Cerebellar cortex (tissue), 1 donor: ENCODE data around the gene CHRFAM7A.
"Not testable (repeated sequence)": the region's sequence is repeated elsewhere in the genome, so short reads cannot be mapped to it uniquely, and the experiment has no call there.

Experiments used
- DNase-seq: peaks from one replicate; pipeline ENCODE4 v3.0.0-alpha.2; 2015; ENCODE audit warnings: low spot score

CHRFAM7A gene

GRCh38 chr15:30392766-30393663 lies at the start of gene CHRFAM7A:
Gene CHRFAM7A, minus strand, starts transcription at chr15:30393540. Its CDS starts 10,189 bp downstream, at chr15:30383351.
- not testable (repeated sequence) for DNase-seq

DNA sequence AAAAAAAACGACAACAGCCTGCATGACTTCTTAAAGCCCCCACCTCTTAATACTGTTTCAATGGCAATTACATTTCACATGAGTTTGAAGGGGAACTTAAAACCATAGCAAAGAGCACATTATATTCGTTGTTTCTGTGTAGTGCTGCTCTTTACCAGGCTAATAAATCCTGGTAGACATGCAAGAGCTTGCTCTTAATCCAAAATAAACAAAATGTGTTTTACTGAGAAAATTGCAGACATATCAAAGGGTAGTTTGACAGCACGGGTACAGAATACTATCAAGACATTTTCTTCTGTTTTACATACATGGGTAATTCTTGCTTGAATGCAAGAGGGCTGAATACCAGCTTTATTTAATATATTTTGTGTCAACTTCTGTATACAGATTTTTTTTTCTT lies 45.0 kb upstream of the CHRFAM7A start:
- not testable (repeated sequence) for DNase-seq

GRCh38 chr15:30435878-30436277 lies 42.5 kb upstream of the CHRFAM7A start:
- not testable (repeated sequence) for DNase-seq

DNA sequence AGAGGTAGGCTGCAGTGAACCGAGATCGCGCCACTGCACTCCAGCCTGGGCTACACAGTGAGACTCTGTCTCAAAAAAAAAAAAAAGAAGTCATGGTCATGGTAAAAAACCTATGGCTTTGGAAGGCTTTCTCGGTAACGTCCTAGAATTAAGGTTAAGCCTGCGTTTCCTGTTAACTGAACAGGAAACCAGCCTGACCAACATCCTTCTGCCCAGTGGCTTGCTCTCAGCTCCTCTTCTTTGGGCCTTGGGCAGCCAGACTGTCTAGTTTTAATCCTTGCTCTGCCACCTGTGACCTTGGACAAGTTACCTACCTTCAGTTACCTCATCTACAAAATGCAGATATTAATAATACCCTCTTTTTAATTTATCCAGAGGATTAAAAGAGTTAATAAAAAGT lies 27.4 kb upstream of the CHRFAM7A start:
- not testable (repeated sequence) for DNase-seq

DNA sequence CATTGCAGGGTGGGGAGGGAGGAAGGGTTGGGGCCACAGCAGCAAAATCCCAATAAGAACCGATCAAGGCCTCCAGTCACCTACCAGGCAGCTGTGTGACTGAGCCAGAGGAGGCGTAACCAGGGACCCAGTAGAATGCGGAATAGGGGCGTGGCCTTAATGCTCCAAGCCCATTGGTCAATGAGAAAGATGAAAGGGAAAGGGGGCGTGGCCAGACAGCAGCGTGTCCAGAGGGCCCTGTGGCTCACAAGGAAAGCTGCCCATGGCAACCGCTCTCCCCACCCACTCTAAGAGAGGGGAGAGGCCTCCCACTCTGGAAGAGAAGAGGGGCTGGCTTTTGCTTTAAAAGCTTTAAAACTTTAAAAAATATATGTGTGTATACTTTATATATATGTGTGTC lies 20.8 kb upstream of the CHRFAM7A start, which contains the start of gene GOLGA8R:
Gene GOLGA8R (minus strand): TSS at position 101 of the 400 bp plus-strand sequence. CDS start 98 bp downstream, at position 3.
- DNase-seq: not testable (repeated sequence)

DNA sequence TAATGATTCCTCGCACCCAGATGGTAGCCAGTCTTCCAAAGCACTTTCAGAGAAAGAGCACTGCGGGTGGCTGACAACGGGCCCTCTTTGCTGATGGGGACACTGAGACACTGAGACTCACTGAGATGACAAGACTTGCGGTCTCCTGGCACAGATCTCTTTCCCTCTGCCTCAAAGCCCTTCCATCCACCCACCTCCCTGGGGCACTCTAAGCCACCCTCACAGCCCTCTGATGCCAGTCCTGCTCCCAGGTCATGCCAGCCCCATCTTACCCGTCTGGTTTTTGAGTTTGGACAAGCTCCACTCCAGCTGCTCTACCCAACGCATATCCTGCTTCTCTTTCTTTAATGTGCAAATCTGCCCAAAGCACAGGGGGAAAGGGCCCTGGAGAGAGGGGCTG lies 14.3 kb upstream of the CHRFAM7A start:
- DNase-seq: not testable (repeated sequence)

DNA sequence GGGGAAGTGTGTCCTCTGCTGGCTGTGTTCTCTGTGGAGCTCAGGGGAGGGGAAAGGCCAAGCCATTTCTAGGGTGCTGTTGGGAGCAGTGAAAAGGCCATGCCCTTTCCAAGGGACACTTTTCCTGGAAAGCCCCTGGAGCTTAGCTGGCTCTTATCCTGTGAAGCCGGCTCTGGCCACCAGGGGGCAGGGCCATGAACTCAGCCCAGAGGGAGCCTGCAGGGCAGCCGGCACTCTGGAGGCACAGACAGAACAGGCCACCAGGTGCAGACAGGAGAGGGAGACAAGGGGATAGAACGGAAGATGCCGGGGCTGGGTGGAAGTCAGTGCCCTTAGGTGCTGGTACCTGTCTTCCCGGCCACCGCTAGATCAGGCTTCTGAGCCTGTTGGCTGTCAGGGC lies 5.6 kb upstream of the CHRFAM7A start:
- not testable (repeated sequence) for DNase-seq

DNA sequence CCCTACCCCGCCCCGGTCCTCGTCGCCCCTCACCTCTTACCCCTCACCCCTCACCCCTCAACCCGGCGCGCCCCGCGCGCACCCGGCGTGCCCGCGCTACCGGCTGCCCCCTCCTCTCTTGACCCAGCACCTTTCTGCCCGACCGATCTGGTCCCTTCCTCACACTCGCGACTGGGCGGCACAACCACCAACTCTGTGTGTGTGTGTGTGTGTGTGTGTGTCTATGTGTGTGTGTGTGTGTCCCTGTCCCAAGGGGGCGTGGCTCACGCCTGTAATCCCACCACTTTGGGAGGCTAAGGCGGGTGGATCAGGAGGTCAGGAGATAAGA lies 288 bp upstream of the CHRFAM7A start:
- DNase-seq: not testable (repeated sequence)

DNA sequence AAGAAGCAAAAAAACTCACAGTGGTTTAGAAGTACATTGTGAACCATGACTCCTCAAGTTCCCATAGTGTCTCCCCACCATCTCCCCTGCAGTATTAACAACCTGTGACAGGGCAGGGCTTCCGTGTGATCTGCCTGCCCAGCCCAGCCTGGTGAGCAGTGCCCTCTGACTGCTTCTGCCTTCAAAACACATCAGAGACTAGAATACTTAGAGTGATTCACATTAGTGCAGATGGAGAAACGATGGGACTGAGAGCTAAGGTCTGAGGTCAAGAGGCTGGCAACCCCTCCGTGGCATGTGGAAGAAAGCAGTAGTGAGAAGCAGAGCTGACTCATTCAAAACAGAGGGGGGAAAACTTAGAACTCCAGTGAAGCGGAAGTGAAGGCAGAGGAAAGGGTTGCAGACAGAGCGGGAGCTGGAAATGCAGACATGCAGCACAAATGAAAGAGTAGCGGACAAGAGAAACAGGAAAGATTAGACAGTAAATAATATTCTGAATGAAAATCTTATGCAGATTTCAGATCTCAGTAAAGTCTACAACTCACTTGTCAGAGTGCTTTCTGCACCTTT lies 6.9 kb downstream of the CHRFAM7A start:
- not testable (repeated sequence) for DNase-seq

DNA sequence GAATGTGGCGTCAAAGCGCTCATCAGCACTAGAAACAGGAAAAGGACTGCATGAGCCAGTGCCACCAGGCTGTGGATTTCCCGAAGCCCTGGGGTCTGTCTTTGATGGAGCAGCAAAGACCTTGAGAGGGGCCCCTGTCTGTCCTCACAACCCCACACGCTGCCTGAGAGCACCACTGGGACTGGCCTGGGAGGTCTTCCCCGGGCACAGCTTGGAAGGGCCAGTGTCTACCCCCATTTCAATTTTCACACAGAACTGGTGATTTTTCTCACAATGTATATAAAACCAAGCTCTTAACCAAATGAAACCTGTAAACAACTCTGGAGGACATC lies 16.3 kb downstream of the CHRFAM7A start:
- not testable (repeated sequence) for DNase-seq

- DNase-seq: not testable (repeated sequence)
Observed at GRCh38 chr15:30376375-30377081, 16.8 kb downstream of the CHRFAM7A start.

DNA sequence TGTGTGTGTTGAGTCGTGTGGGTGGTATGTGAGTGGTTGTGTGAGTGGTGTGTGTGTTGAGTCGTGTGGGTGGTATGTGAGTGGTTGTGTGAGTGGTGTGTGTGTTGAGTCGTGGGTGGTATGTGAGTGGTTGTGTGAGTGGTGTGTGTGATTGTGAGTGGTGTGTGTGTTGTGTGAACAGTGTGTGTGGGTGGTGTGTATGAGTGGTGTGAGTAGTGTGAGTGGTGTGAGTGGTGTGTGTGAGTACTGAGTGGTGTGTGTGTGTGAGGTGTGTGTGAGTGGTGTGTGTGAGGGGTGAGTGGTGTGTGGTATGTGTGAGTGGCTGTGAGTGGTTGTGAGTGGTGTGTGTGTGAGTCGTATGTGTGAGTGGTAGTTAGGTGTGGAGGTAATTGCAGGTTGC lies 17.5 kb downstream of the CHRFAM7A start:
- not testable (repeated sequence) for DNase-seq

- not testable (repeated sequence) for DNase-seq
Observed at GRCh38 chr15:30374862-30375261, 18.5 kb downstream of the CHRFAM7A start.

- not testable (repeated sequence) for DNase-seq
Observed at GRCh38 chr15:30368271-30368670, 25.1 kb downstream of the CHRFAM7A start.

DNA sequence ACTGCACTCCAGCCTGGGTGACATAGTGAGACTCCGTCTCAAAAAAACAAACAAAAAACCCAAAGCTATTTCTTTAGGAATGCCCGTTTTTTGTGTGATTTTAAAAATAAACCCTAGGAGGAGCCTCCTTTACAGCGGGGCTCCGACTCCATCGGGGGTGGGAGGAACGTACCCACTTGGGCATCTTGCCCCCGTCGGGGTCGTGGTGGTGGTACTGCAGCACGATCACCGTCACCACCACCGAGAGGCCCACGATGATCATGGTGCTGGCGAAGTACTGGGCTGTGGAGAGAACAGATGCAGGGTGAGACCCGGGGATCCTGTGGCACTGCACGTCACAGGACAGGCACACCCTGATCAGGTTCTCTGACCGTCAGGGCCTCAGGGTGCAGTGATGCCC lies 26.1 kb downstream of the CHRFAM7A start:
- DNase-seq: not testable (repeated sequence)

GRCh38 chr15:30361404-30361803 lies 31.9 kb downstream of the CHRFAM7A start:
- DNase-seq: not testable (repeated sequence)

DNA sequence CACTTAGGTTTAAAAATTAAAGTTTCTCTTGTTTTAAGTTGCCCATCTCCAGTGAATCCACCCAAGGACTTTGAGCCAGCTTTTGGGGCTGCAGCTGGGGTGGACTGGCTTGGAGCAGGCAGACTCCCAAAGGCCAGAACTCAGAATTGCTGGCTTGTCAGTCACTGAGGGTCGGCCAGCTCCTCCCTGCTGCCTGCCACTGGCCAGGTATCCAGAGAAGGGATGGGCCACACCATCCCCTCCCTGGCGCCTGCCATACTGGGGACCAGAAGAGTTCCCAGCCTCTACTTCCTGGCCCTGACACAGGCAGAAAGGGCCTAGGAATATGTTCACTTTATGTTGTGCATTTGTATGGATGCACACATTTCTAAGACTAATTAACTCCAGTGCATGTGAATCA lies 32.4 kb downstream of the CHRFAM7A start:
- not testable (repeated sequence) for DNase-seq

DNA sequence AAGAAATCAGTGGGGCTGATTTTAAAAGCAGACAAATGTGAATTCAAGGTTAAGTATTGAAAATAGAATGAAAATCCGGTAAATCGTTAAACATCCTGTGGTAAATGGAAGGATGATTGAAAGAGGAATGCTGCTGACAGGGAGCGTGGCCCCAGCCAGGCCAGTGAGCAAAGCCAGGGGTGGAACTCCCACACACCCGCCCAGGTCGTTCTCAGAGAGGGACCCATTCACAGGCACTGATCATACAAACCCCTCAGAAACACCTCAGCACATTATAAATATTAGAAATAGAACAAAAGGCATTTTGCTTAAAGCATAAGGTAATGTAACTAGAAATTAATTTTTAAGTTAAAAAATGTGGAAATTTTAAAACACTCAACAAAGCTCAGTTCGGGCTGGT lies 38.3 kb downstream of the CHRFAM7A start:
- DNase-seq: not testable (repeated sequence)

GRCh38 chr15:30349803-30350202 lies 43.5 kb downstream of the CHRFAM7A start:
- not testable (repeated sequence) for DNase-seq

GRCh38 chr15:30336584-30336983 lies 56.8 kb downstream of the CHRFAM7A start:
- not testable (repeated sequence) for DNase-seq

GRCh38 chr15:30334152-30334551 lies 59.2 kb downstream of the CHRFAM7A start:
- DNase-seq: not testable (repeated sequence)

GRCh38 chr15:30326145-30326544 lies 67.2 kb downstream of the CHRFAM7A start:
- DNase-seq: not testable (repeated sequence)

DNA sequence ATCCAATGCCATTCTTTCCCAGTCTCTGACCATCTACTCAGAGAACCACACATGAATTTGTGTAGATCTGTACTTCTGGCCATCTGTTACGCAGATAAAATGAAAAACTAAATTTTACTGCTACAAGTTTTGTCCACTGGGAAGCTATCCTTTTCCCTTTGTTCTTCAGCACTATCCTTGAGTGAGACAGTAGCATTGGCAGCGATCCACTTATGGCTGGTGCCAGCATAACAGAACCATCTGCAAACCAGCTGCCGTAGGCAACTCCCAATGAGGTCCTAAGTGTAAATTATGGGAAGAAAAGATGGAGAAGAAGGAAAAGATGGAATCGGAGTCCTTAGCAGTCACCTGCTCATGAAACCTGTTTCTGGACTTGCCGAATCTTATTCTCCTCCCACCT lies 72.3 kb downstream of the CHRFAM7A start:
- not testable (repeated sequence) for DNase-seq
